Kidney (tissue), 14 donors: Measurements from ENCODE around the gene FBLN2. TPM values are rescaled to one million over a fixed set of nuclear protein-coding genes. Genes with fewer than 3 reads are reported as not detected.
A peak's percentile ranks its signal among the peaks of the same experiment; 100 is the strongest.

ENCODE experiments used
- DNase-seq, 5 donors: peaks; one replicate each; pipeline ENCODE4 v3.0.0-alpha.2; 2013 to 2020
- FAIRE-seq: peaks from 2 replicates; lab custom pipeline; 2012; peaks lifted over from hg19 to GRCh38; lab: Jason Lieb, UNC
- H3K27ac ChIP-seq, 2 donors: one replicate each; pipeline ENCODE4 v1.7.0; 2013; ENCODE audit warnings: low read depth in 2 of 2, low read length in 2 of 2, inconsistent platforms in 1 of 2
- H3K27me3 ChIP-seq: one replicate; pipeline ENCODE4 v1.7.1; 2013; ENCODE audit warnings: low read length, inconsistent platforms; ENCODE audit not compliant: control insufficient read depth, insufficient read depth
- H3K36me3 ChIP-seq, 3 donors: one replicate each; pipeline versions ENCODE4 v1.7.0 to v1.7.1; 2013; ENCODE audit warnings: low read length in 3 of 3, control low read depth in 1 of 3, inconsistent platforms in 1 of 3; ENCODE audit not compliant: insufficient read depth in 3 of 3, control insufficient read depth in 2 of 3
- H3K4me1 ChIP-seq, 3 donors: one replicate each; pipeline versions ENCODE4 v1.7.0 to v1.7.1; 2013; ENCODE audit warnings: low read length in 3 of 3, inconsistent platforms in 1 of 3, low read depth in 1 of 3; ENCODE audit not compliant: control insufficient read depth in 2 of 3, insufficient read depth in 2 of 3
- H3K4me3 ChIP-seq, 3 donors: one replicate each; pipeline versions ENCODE4 v1.7.0 to v1.8.1; 2013; ENCODE audit warnings: low read length in 3 of 3, control low read depth in 1 of 3, inconsistent platforms in 1 of 3
- H3K9ac ChIP-seq, 3 donors: one replicate each; pipeline versions ENCODE4 v1.7.0 to v1.7.1; 2013; ENCODE audit warnings: low read length in 3 of 3, control low read depth in 1 of 3, inconsistent platforms in 1 of 3
- H3K9me3 ChIP-seq, 3 donors: one replicate each; pipeline versions ENCODE4 v1.7.0 to v1.7.1; 2013; ENCODE audit warnings: low read length in 3 of 3, control low read depth in 1 of 3, inconsistent platforms in 1 of 3; ENCODE audit not compliant: control insufficient read depth in 2 of 3, insufficient read depth in 1 of 3
- intact Hi-C: fragments of 100-400 bp; cut with DNase I; formaldehyde crosslinking; loops from one replicate; pipeline ENCODE4 v1.11.1; 2022
- polyA plus RNA-seq: library from polyadenylated mRNA; stranded (reverse); fragments of 350-450 nt; fragmentation: Illumina TruSeq; extraction: RNeasy Lipid Tissue Mini Kit (QIAGEN cat#74804); gene quantifications from one replicate; pipeline ENCODE4 v1.2.3, GENCODE V29; 2014; ENCODE audit warnings: low read depth, low replicate concordance; ENCODE audit not compliant: insufficient read depth
- total RNA-seq: library from RNA; stranded (reverse); fragmentation: NEBNext Ultra II Directional; extraction: Animal tissue kit (Norgen Biotek cat#: 25700); gene quantifications from one replicate; pipeline ENCODE4 v1.2.1, GENCODE V29; 2021
- TF ChIP-seq, protein P1 (sequence below): IDR thresholded peaks from 3 replicates; pipeline ENCODE4 v1.5.1; 2012; ENCODE audit warnings: mild to moderate bottlenecking, moderate library complexity, borderline replicate concordance; ENCODE audit not compliant: insufficient read depth; ENCODE audit errors: extremely low read depth
- donor health status: control.
- donor health status: control.
- donor health status: control.
- donor health status: control.
- donor health status: control.
- donor health status: DM: yes; HTN: yes; CAD: no.
- donor health status: Normal renal cell carcinoma (clear cell type).

The FBLN2 gene
- total and polyA plus RNA-seq, 2 donors from 2014 or later: 3.2 to 43.4 TPM

DNA sequence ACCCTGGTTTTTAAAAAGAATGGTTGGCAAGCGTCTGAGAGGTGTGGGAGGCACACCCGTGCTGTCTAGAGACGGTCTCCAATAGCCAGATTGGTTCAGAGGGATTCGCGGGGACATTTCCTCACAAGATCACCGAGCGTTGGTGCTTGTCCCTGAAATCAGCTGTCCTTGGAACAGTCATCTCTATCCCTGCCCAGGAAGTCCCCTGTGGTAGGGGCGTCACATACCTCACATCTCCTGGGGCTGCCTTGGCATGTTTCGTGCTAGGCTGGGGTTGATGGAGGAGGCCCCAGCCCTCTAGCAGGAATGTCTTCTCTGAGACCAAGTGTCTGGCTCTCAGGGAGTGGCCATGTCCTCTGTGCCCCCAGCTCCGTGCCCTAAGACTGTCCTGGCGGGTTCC, 6.8 kb downstream of the FBLN2 start:
- no peak overlapping the region for H3K27ac ChIP-seq

DNA sequence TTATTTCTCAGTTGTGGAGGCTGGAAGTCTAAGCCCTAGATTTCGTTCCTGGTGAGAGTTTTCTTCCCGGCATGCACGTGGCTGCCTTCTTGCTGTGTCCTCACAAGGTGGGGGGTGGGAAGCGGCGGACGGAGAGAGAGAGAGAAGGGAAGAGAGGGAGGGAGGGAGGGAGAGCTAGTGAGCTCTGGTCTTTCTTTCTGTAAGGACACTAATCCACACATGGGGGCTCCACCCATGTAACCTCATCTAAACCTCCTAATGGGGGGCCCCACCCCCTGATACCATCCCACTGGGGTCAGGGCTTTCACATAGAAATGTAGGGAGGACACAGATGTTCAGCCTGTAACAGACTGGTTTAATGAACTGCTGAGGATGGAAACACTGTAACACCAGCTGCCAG, 7.3 kb downstream of the FBLN2 start:
- Histone ChIP-seq H3K27ac (no peak overlapping the region), H3K27me3 (no peaks in the 10 kb centered on the region), H3K4me3 (no peak overlapping the region), H3K36me3 (no peaks in the 10 kb centered on the region), H3K9ac (no peak overlapping the region), H3K4me1 (no peaks in the 10 kb centered on the region), H3K9me3 (no peaks in the 10 kb centered on the region)
- TF ChIP-seq, protein P1, sequence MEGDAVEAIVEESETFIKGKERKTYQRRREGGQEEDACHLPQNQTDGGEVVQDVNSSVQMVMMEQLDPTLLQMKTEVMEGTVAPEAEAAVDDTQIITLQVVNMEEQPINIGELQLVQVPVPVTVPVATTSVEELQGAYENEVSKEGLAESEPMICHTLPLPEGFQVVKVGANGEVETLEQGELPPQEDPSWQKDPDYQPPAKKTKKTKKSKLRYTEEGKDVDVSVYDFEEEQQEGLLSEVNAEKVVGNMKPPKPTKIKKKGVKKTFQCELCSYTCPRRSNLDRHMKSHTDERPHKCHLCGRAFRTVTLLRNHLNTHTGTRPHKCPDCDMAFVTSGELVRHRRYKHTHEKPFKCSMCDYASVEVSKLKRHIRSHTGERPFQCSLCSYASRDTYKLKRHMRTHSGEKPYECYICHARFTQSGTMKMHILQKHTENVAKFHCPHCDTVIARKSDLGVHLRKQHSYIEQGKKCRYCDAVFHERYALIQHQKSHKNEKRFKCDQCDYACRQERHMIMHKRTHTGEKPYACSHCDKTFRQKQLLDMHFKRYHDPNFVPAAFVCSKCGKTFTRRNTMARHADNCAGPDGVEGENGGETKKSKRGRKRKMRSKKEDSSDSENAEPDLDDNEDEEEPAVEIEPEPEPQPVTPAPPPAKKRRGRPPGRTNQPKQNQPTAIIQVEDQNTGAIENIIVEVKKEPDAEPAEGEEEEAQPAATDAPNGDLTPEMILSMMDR: no peak
- peak in 1 of 5 donors; percentile 33 for DNase-seq
- FAIRE-seq: no peak
- intact Hi-C loops: no loop called here

More for the DNA sequence above, 6.8 kb downstream of the FBLN2 start:
- Histone ChIP-seq H3K4me3 (no peak overlapping the region), H3K9me3 (no peaks in the 10 kb centered on the region), H3K4me1 (no peaks in the 10 kb centered on the region), H3K36me3 (no peaks in the 10 kb centered on the region), H3K9ac (no peak overlapping the region), H3K27me3 (no peaks in the 10 kb centered on the region)
- FAIRE-seq (no peak), DNase-seq (no peak)
- TF ChIP-seq, protein P1: no peak
- intact Hi-C loops: no loop called here

DNA sequence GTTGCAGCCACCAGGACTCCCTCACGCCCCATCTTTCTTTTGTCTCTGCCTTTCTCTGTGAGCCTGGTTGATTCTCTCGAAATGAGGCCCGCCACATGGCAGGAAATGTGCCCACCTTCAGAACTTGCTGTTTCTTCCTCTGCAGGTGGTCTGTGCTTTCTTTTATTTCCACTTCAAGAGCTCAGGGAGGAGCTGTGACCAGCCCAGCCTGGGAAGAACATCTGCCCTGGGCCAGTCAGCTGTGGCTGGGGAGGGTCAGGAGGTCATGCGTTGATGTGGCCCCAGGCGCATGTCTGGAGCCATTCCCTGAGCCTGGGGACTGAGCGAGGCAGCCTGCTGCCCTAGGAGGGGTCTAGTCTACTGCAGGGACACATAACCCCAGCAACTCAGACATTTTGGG, 8.0 kb downstream of the FBLN2 start:
- no peak overlapping the region for H3K4me3 ChIP-seq
- H3K9ac ChIP-seq: no peak overlapping the region
- H3K27me3 ChIP-seq: no peaks in the 10 kb centered on the region
- DNase-seq (no peak), FAIRE-seq (no peak)
- TF ChIP-seq, protein P1: no peak
- no peak overlapping the region for H3K27ac ChIP-seq
- intact Hi-C loops: no loop called here
- no peaks in the 10 kb centered on the region for H3K4me1 ChIP-seq
- H3K9me3 ChIP-seq: no peaks in the 10 kb centered on the region
- H3K36me3 ChIP-seq: no peaks in the 10 kb centered on the region

DNA sequence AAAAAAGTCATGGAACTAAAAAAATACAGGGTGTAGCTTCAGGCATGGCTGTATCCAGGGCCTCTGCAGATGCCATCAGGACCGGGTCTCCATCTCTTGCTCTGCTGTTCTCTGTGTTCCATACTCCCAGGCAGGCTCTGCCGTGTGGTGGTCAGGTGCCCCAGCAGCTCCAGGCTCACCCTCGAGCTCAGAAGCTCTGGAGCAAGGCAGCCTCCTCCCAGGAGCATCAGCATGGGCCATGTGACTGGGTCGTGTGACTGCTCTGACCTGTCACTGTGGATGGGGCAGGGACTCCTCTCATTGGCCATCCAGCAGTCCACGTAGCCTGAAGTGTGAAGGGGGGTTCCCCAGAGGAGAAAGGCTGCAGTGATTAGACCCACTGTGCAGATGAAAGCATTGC, 8.5 kb downstream of the FBLN2 start:
- no peaks in the 10 kb centered on the region for H3K36me3 ChIP-seq
- intact Hi-C loops: no loop called here
- no peak overlapping the region for H3K4me3 ChIP-seq
- H3K27ac ChIP-seq: no peak overlapping the region
- no peak overlapping the region for H3K9ac ChIP-seq
- TF ChIP-seq, protein P1: no peak
- no peaks in the 10 kb centered on the region for H3K27me3 ChIP-seq
- no peak for FAIRE-seq
- no peaks in the 10 kb centered on the region for H3K4me1 ChIP-seq
- no peak for DNase-seq
- no peaks in the 10 kb centered on the region for H3K9me3 ChIP-seq
